ENCODE results near the gene KCNS1. TPM values are rescaled to one million over a fixed set of nuclear protein-coding genes. Genes with fewer than 3 reads are reported as not detected.

KCNS1 gene
- total RNA-seq, 1 experiment from 2014 or later = 1.2 TPM

GRCh38 chr20:45053430-45054351 is 47.2 kb downstream of the KCNS1 start:
- ATAC-seq = no peak
- H3K27ac Mint-ChIP-seq = peak overlapping the region; percentile 51; the same call in 1 of the 2 replicates
- ChIA-PET POLR2A (no interaction called here), CTCF (interaction anchor here (0.6 to 5.1 kb wide), 5 partner anchors 9 to 398 kb away, joined by 3 to 37 read pairs (median 4); no protein-coding TSS in a partner anchor)
- H3K27me3 Mint-ChIP-seq (ENCODE audit: low read depth) = no peaks in the 10 kb centered on the region
- no peaks in the 10 kb centered on the region for H3K36me3 Mint-ChIP-seq
- TF ChIP-seq TEAD1 (CRISPR knock-in tag; IDR thresholded peaks at IDR 0.05) (no peak), TP53 (CRISPR knock-in tag; IDR thresholded peaks at IDR 0.05) (no peak), NFYB (CRISPR knock-in tag; conservative IDR thresholded peaks at IDR 0.05; ENCODE audit: low read depth) (no peak), NFATC4 (CRISPR knock-in tag; IDR thresholded peaks at IDR 0.05) (no peak), ATF1 (CRISPR knock-in tag; IDR thresholded peaks at IDR 0.05) (no peak), NR2C2 (CRISPR knock-in tag; IDR thresholded peaks at IDR 0.05) (no peak), TCF7 (CRISPR knock-in tag; IDR thresholded peaks at IDR 0.05; ENCODE audit: low read depth) (no peak), CREB1 (CRISPR knock-in tag; IDR thresholded peaks at IDR 0.05) (no peak), FOXP4 (CRISPR knock-in tag; IDR thresholded peaks at IDR 0.05) (no peak)
- no peak for DNase-seq (ENCODE audit: low spot score)
- H3K4me1 Mint-ChIP-seq = peaks cover 32% of the 10 kb centered on the region
- no peaks in the 10 kb centered on the region for H3K9me3 Mint-ChIP-seq
- no peak overlapping the region for H3K4me3 Mint-ChIP-seq

- no peaks in the 10 kb centered on the region for H3K27me3 Mint-ChIP-seq (ENCODE audit: low read depth)
- no peak overlapping the region for H3K4me3 Mint-ChIP-seq
- H3K9me3 Mint-ChIP-seq = no peaks in the 10 kb centered on the region
- H3K27ac Mint-ChIP-seq = peak overlapping the region; percentile 51; the same call in 1 of the 2 replicates
- H3K4me1 Mint-ChIP-seq = peaks cover 30% of the 10 kb centered on the region
- POLR2A ChIA-PET = interaction anchor here (0.6 kb wide), 1 partner anchor 40 kb away, joined by 3 read pairs; no protein-coding TSS in a partner anchor
- CTCF ChIA-PET = interaction anchor here (0.5 to 5.1 kb wide), 4 partner anchors 9 to 266 kb away, joined by 3 to 37 read pairs (median 4); no protein-coding TSS in a partner anchor
- ATAC-seq (no peak), DNase-seq (ENCODE audit: low spot score) (no peak)
- TF ChIP-seq ZMAT4 (CRISPR knock-in tag; IDR thresholded peaks at IDR 0.05) (no peak), HMGXB4 (CRISPR knock-in tag; IDR thresholded peaks at IDR 0.05) (no peak), USF2 (CRISPR knock-in tag; IDR thresholded peaks at IDR 0.05) (no peak), ATF1 (CRISPR knock-in tag; IDR thresholded peaks at IDR 0.05) (no peak)
- no peaks in the 10 kb centered on the region for H3K36me3 Mint-ChIP-seq
Observed at GRCh38 chr20:45052698-45053429, 48.1 kb downstream of the KCNS1 start.

- Mint-ChIP-seq H3K27me3 (ENCODE audit: low read depth) (no peaks in the 10 kb centered on the region), H3K9me3 (no peaks in the 10 kb centered on the region), H3K4me1 (peaks cover 30% of the 10 kb centered on the region), H3K36me3 (no peaks in the 10 kb centered on the region), H3K4me3 (no peak overlapping the region), H3K27ac (no peak overlapping the region)
- POLR2A ChIA-PET = no interaction called here
- CTCF ChIA-PET = interaction anchor here (1.0 to 3.6 kb wide), 4 partner anchors 13 to 312 kb away, joined by 3 to 20 read pairs (median 6); partner anchors contain the start of gene SYS1
- TF ChIP-seq SMAD4 (CRISPR knock-in tag; IDR thresholded peaks at IDR 0.05) (no peak), SMAD3 (CRISPR knock-in tag; IDR thresholded peaks at IDR 0.05; ENCODE audit: borderline replicate concordance) (no peak), CDX4 (CRISPR knock-in tag; IDR thresholded peaks at IDR 0.05; ENCODE audit: borderline replicate concordance) (no peak), ATF2 (CRISPR knock-in tag; IDR thresholded peaks at IDR 0.05; ENCODE audit: borderline replicate concordance, low read depth) (no peak), CBFB (CRISPR knock-in tag; IDR thresholded peaks at IDR 0.05; ENCODE audit: low read depth) (no peak), ZNF219 (CRISPR knock-in tag; IDR thresholded peaks at IDR 0.05; ENCODE audit: borderline replicate concordance) (no peak), MAX (CRISPR knock-in tag; IDR thresholded peaks at IDR 0.05) (no peak)
- no peak for ATAC-seq
- no peak for DNase-seq (ENCODE audit: low spot score)
Observed at GRCh38 chr20:45051204-45052060, 49.5 kb downstream of the KCNS1 start.

All from WTC11 (cell line).